Spleen (tissue), 7 donors: ENCODE data around the gene PNMA1.

Experiments
- POLR2A ChIP-seq, 3 donors: fragments of 450-650 bp; IDR thresholded peaks; one replicate each; pipeline ENCODE4 v1.5.1; 2017; ENCODE audit warnings: antibody characterized with exemption in 3 of 3, mild to moderate bottlenecking in 1 of 3
- POLR2AphosphoS5 ChIP-seq, 3 donors: sonication (generic); formaldehyde crosslinking; IDR thresholded peaks; one replicate each; pipeline ENCODE4 v1.5.1; 2017; ENCODE audit warnings: antibody characterized with exemption in 3 of 3
- TF ChIP-seq, protein P1 (sequence below), 11 experiments: fragments of 200-600 bp in 7 of 11; fragments of 450-650 bp in 4 of 11; sonication (generic) in 4 of 11; IDR thresholded peaks in 8 of 11; conservative IDR thresholded peaks in 3 of 11; 1 replicate in 7 of 11; 2 replicates in 4 of 11; pipeline versions ENCODE4 v1.4.0 to v1.8.0; 2016 to 2021; ENCODE audit warnings: antibody characterized with exemption in 11 of 11, inconsistent platforms in 4 of 11, mild to moderate bottlenecking in 1 of 11
- donor health status: DM: no; HTN: no; CAD: no; lungs with moderate emphysema.
- donor health status: DM: no; HTN: no; CAD: no.
- donor health status: DM: no; HTN: no; CAD: no.

DNA sequence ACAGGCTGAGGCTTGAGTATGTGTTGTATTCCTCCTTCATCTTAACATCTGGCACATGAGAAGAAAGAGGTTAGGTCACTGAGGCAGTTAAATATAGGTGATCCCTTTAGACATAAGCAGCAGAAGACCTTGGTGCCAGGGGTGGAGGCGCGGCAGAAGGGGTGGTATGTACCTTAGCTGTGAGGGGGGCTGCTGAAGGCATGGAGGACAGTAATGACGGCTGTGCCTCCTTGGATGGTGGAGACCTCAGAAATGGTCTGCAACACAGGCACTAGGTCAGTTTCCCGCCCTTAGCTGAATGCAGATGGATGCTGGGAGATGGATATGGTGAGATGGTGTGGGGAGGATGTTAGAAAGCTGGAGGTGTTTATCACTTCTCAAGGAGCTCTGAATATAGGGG is 1.5 kb upstream of the PNMA1 start:
- TF ChIP-seq POLR2A (IDR thresholded peaks at IDR 0.05) (no peak), POLR2AphosphoS5 (IDR thresholded peaks at IDR 0.05) (peak in 1 of 3 donors; percentile 15)
- TF ChIP-seq, protein P1, sequence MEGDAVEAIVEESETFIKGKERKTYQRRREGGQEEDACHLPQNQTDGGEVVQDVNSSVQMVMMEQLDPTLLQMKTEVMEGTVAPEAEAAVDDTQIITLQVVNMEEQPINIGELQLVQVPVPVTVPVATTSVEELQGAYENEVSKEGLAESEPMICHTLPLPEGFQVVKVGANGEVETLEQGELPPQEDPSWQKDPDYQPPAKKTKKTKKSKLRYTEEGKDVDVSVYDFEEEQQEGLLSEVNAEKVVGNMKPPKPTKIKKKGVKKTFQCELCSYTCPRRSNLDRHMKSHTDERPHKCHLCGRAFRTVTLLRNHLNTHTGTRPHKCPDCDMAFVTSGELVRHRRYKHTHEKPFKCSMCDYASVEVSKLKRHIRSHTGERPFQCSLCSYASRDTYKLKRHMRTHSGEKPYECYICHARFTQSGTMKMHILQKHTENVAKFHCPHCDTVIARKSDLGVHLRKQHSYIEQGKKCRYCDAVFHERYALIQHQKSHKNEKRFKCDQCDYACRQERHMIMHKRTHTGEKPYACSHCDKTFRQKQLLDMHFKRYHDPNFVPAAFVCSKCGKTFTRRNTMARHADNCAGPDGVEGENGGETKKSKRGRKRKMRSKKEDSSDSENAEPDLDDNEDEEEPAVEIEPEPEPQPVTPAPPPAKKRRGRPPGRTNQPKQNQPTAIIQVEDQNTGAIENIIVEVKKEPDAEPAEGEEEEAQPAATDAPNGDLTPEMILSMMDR (IDR thresholded peaks at IDR 0.05 in 8 of 11, conservative IDR thresholded peaks at IDR 0.05 in 3 of 11): no peak
